Fibroblast of lung (primary cell): ENCODE measurements around the gene KIAA0319L. TPM values are rescaled to one million over a fixed set of nuclear protein-coding genes. Genes with fewer than 3 reads are reported as not detected.

Source experiments
- DNase-seq, 2 donors: peaks; one replicate each; pipeline versions ENCODE4 v3.0.0 to v3.0.0-alpha.2; 2010; ENCODE audit warnings: low read depth in 2 of 2
- H2AFZ ChIP-seq: 2 replicates; pipeline ENCODE4 v1.5.1; 2012; ENCODE audit warnings: low read length, control low read depth, inconsistent platforms
- H3K27ac ChIP-seq: 2 replicates; pipeline ENCODE4 v1.5.1; 2011; ENCODE audit warnings: low read length, control low read depth; ENCODE audit not compliant: insufficient read depth
- H3K27me3 ChIP-seq: 2 replicates; pipeline ENCODE4 v1.5.1; 2011; ENCODE audit warnings: mild to moderate bottlenecking, low read length; ENCODE audit not compliant: control insufficient read depth, insufficient read depth
- H3K36me3 ChIP-seq: 2 replicates; pipeline ENCODE4 v1.5.1; 2011; ENCODE audit warnings: low read length; ENCODE audit not compliant: control insufficient read depth, insufficient read depth
- H3K4me1 ChIP-seq: 2 replicates; pipeline ENCODE4 v1.5.1; 2011; ENCODE audit warnings: low read length; ENCODE audit not compliant: control insufficient read depth, insufficient read depth; ENCODE audit errors: extremely low read depth
- H3K4me2 ChIP-seq: 2 replicates; pipeline ENCODE4 v1.5.1; 2011; ENCODE audit warnings: low read length, control low read depth; ENCODE audit not compliant: insufficient read depth; ENCODE audit errors: extremely low read depth
- H3K4me3 ChIP-seq, 4 experiments: fragments of 200-600 bp in 1 of 4; sonication (generic) in 1 of 4; replicated peaks in 1 of 4; 2 replicates each; pipeline ENCODE4 v1.5.1; 2011 to 2016; ENCODE audit warnings: low read length in 4 of 4, low read depth in 3 of 4, mild to moderate bottlenecking in 3 of 4, control low read depth in 2 of 4, inconsistent platforms in 1 of 4, mixed read lengths in 1 of 4; ENCODE audit not compliant: insufficient read depth in 1 of 4; ENCODE audit errors: control extremely low read depth in 1 of 4
- H3K79me2 ChIP-seq: 2 replicates; pipeline ENCODE4 v1.5.1; 2012; ENCODE audit warnings: mild to moderate bottlenecking, low read length, inconsistent platforms; ENCODE audit not compliant: control insufficient read depth, insufficient read depth
- H3K9ac ChIP-seq: 2 replicates; pipeline ENCODE4 v1.5.1; 2011; ENCODE audit warnings: mild to moderate bottlenecking, low read length, control low read depth; ENCODE audit not compliant: insufficient read depth
- H3K9me3 ChIP-seq: 2 replicates; pipeline ENCODE4 v1.5.1; 2012; ENCODE audit warnings: low read depth, low read length; ENCODE audit not compliant: control insufficient read depth, insufficient read depth
- H4K20me1 ChIP-seq: 2 replicates; pipeline ENCODE4 v1.5.1; 2011; ENCODE audit warnings: low read length; ENCODE audit not compliant: control insufficient read depth, insufficient read depth; ENCODE audit errors: extremely low read depth
- EZH2 ChIP-seq: IDR thresholded peaks from 2 replicates; pipeline ENCODE4 v1.5.1; 2012; ENCODE audit warnings: low read length, control low read depth, mild to moderate bottlenecking; ENCODE audit errors: missing control alignments
- polyA plus RNA-seq, 2 donors: library from polyadenylated mRNA; depleted of rRNA in 1 of 2; stranded (reverse) in 1 of 2; unstranded in 1 of 2; fragments of >200 nt; gene quantifications; 2 replicates each; pipeline ENCODE4 v1.2.1, GENCODE V29; 2011 to 2012; ENCODE audit warnings: missing spikeins in 1 of 2
- total RNA-seq: library from RNA; depleted of rRNA; stranded (reverse); fragments of >200 nt; gene quantifications from 2 replicates; pipeline ENCODE4 v1.2.1, GENCODE V29; 2014
- TF ChIP-seq, protein P1 (sequence below), 2 donors: IDR thresholded peaks in 1 of 2; conservative IDR thresholded peaks in 1 of 2; 1 replicate in 1 of 2; 2 replicates in 1 of 2; pipeline ENCODE4 v1.5.1; 2011 to 2012; ENCODE audit warnings: low read length in 2 of 2, control low read depth in 1 of 2, inconsistent platforms in 1 of 2, low read depth in 1 of 2, mild to moderate bottlenecking in 1 of 2

Gene KIAA0319L
- total and polyA plus RNA-seq, 2 donors (not counting 1 experiment from before 2014, with no cell fraction given), result 65.4 to 66.1 TPM

DNA sequence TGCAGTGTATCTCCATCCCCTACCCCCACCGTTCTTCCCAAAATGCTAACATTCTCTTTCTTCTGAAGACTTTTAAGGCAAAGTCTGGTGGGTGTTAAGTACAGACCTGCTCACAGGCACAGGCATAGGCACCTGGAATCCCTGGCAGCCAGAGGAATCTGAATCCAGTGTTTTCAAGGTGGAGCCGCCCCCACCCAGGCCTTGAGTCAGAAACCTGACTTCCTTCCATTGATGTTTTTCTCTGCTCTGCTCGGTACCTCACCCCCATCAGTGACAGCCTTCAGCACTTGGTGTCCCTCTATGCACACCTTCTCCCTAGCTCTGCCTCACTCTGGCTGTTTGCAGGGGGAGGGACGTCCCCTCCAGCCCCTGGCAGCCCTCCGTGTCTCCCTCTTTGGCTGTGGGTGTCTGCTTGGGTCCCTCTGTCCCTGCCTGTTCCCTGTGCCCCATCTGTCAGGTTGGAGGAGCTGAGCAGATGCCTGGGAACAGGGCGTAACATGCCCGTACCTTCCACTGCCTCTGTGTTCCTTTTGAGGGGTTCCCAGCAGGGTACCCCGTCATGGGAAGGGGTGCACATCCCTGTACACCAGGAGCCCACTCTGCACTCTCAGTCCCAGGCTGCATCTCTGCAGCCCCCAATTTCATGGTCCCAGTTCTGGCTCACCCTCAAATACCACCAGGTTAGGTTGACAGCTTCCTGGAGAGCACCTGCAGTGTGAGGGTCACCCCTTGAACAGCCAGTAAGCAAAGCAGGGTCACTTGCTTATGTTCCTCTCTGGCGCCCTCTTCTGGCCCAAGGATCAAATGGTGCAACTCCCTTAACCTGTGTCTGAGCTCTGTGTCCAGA is 7.1 kb upstream of the KIAA0319L start:
- Histone ChIP-seq H3K27me3 (no peaks in the 10 kb centered on the region), H3K4me2 (no peak overlapping the region), H3K9me3 (no peaks in the 10 kb centered on the region), H4K20me1 (no peaks in the 10 kb centered on the region), H3K27ac (no peak overlapping the region), H3K9ac (no peak overlapping the region), H2AFZ (no peak overlapping the region), H3K79me2 (no peaks in the 10 kb centered on the region), H3K4me1 (peaks cover 1% of the 10 kb centered on the region), H3K36me3 (peaks cover 29% of the 10 kb centered on the region), H3K4me3 (no peak overlapping the region)
- no peak for TF ChIP-seq EZH2
- TF ChIP-seq, protein P1, sequence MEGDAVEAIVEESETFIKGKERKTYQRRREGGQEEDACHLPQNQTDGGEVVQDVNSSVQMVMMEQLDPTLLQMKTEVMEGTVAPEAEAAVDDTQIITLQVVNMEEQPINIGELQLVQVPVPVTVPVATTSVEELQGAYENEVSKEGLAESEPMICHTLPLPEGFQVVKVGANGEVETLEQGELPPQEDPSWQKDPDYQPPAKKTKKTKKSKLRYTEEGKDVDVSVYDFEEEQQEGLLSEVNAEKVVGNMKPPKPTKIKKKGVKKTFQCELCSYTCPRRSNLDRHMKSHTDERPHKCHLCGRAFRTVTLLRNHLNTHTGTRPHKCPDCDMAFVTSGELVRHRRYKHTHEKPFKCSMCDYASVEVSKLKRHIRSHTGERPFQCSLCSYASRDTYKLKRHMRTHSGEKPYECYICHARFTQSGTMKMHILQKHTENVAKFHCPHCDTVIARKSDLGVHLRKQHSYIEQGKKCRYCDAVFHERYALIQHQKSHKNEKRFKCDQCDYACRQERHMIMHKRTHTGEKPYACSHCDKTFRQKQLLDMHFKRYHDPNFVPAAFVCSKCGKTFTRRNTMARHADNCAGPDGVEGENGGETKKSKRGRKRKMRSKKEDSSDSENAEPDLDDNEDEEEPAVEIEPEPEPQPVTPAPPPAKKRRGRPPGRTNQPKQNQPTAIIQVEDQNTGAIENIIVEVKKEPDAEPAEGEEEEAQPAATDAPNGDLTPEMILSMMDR (conservative IDR thresholded peaks at IDR 0.05 in 1 of 2, IDR thresholded peaks at IDR 0.05 in 1 of 2; ENCODE audit: low read depth in 1 of 2, low read length in 2 of 2), result peak; percentile 65 to 87
- DNase-seq, result peak; percentile 56 to 79

DNA sequence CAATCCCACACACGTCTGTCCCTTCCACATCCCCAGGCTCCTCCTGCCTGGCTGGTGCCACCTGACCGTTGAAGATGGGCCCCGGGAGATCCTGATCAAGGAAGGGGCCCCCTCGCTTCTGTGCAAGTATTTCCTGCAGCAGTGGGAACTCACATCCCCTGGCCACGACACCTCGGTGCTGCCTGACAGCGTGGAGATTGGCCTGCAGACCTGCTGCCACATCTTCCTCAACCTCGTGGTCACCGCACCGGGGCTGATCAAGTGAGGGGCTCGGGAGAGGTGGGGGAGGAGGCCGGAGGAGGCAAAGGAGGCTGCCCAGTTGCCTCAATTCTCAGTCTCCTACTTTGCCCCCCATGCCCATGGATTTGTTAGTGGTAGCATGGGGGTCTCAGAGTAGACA is 6.0 kb upstream of the KIAA0319L start:
- TF ChIP-seq, protein P1 (conservative IDR thresholded peaks at IDR 0.05 in 1 of 2, IDR thresholded peaks at IDR 0.05 in 1 of 2; ENCODE audit: low read depth in 1 of 2, low read length in 2 of 2), result no peak
- no peak for TF ChIP-seq EZH2
- Histone ChIP-seq H3K36me3 (peaks cover 29% of the 10 kb centered on the region), H3K79me2 (peaks cover under 1% of the 10 kb centered on the region), H3K4me2 (no peak overlapping the region), H3K27ac (no peak overlapping the region), H3K9ac (no peak overlapping the region), H3K27me3 (no peaks in the 10 kb centered on the region), H3K4me1 (peaks cover 7% of the 10 kb centered on the region), H2AFZ (no peak overlapping the region), H3K9me3 (no peaks in the 10 kb centered on the region), H3K4me3 (no peak overlapping the region), H4K20me1 (no peaks in the 10 kb centered on the region)
- DNase-seq, result no peak

DNA sequence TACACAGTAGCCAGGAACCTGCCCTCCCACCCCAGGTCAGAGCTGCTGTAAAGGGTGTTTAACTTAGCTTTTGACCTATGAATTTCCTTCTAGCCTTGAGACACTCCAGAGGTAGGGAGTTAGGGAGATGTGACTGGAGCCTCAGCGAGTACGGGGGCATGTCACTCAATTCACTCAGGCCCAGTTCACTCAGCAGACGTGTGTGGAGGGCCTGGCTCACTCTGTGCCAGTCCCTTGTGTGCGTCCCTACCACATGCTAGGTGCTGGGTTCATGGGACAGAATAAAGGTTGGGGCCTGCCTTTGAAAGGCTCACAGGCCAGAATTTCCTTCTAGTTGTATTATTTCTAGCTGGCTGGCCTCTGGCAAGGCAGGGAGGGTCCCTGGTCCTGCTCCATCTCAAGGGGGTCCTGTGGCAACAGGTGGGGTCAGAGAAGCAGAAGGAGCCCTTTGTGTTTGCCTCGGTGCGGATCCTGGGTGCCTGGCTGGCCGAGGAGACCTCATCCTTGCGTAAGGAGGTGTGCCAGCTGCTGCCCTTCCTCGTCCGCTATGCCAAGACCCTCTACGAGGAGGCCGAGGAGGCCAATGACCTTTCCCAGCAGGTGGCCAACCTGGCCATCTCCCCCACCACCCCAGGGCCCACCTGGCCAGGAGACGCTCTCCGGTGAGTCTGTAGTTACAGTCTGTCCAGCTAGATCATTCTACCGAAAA is 4.9 kb upstream of the KIAA0319L start:
- no peaks in the 10 kb centered on the region for H3K27me3 ChIP-seq
- peak overlapping the region in 1 of 4 experiments; percentile 10 for H3K4me3 ChIP-seq
- no peak overlapping the region for H2AFZ ChIP-seq
- peaks cover 7% of the 10 kb centered on the region for H3K4me1 ChIP-seq
- H3K9me3 ChIP-seq, result no peaks in the 10 kb centered on the region
- H3K79me2 ChIP-seq, result peaks cover 5% of the 10 kb centered on the region
- H4K20me1 ChIP-seq, result no peaks in the 10 kb centered on the region
- no peak for TF ChIP-seq EZH2
- TF ChIP-seq, protein P1 (conservative IDR thresholded peaks at IDR 0.05 in 1 of 2, IDR thresholded peaks at IDR 0.05 in 1 of 2; ENCODE audit: low read depth in 1 of 2, low read length in 2 of 2), result no peak
- H3K4me2 ChIP-seq, result no peak overlapping the region
- peaks cover 29% of the 10 kb centered on the region for H3K36me3 ChIP-seq
- no peak overlapping the region for H3K9ac ChIP-seq
- DNase-seq, result no peak
- no peak overlapping the region for H3K27ac ChIP-seq
